GM04504 (cell line): ENCODE measurements around the gene RDH16.
"Not testable (repeated sequence)": the region's sequence is repeated elsewhere in the genome, so short reads cannot be mapped to it uniquely, and the experiment has no call there.

Experiments used
- DNase-seq: peaks from one replicate; pipeline ENCODE4 v3.0.0-alpha.2; 2012; ENCODE audit warnings: low read depth

RDH16 gene

GRCh38 chr12:56988207-56988739 is 30.9 kb upstream of the RDH16 start:
- DNase-seq, result no peak

GRCh38 chr12:56987551-56988053 is 30.2 kb upstream of the RDH16 start:
- DNase-seq, result peak; percentile 32

GRCh38 chr12:56987011-56987410 is 29.6 kb upstream of the RDH16 start:
- no peak for DNase-seq

DNA sequence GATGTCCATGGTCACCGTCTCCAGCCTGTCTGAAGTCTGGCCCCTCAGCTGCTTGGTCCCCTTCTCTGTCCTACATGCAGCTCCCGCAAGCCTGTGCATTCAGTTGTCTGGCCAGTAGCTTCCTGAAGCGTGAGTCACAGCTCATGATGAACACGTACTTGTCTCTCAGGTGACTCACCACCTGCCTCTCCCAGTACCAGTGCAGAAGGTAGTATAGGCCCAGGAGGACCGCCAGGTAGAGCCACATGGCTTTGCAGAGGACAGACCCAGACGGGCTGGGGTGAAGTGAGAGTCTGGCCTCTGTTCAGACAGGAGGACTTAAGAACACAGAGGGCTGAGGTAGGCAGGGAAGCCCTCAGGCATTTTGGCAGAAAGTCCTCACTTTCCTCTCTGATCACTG is 28.3 kb upstream of the RDH16 start:
- not testable (repeated sequence) for DNase-seq

- DNase-seq, result no peak
These were observed 26.0 kb upstream of the RDH16 start for GRCh38 chr12:56983386-56983785.

DNA sequence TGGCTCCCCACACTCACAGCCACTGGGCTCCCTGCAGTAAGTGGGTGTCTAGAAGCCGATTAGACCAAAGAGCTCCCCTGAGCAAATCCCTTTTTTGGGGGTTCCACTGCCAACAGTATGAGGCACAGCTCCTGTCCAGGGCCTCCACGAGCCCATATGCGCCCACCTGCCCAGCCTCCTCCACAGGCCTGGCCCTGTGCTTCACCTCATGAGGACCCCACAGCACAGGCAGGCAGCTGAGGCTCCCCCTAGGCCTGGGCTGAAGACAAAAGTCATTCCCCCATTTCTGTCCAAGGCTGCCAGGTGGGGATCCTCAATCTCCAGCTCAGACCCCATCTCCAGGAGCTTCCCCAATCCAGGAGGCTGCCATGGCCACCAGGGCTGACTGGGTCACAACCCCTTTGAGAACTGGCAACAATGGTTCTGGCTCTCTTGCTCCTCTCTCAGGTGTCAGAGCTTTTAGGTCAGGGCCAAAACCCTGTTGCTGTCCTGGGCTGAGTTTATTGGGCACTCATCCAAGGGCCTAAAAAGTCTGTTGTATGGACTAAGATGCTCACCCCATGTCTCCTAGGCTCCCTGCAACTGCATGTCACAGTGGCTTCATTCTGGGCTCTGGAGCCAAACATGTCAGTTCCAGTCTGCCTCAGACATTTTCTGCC is 25.3 kb upstream of the RDH16 start:
- DNase-seq, result not testable (repeated sequence)

GRCh38 chr12:56980941-56981530 is 23.6 kb upstream of the RDH16 start:
- no peak for DNase-seq

DNA sequence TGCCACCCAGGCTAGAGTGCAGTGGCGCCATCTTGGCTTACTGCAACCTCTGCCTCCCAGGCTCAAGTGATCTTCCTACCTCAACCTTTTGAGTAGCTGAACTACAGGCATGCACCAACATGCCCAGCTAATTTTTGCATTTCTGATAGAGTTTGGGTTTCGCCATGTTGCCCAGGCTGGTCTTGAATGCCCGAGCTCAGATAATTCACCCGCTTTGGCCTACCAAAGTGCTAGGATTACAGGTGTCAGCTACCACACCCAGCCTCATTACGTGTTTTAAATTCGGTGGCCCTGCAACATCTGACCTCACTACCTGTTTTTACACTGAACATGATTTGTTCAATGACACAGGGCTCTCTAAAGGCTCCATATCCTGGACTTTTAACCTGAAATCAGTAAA is 22.9 kb upstream of the RDH16 start:
- DNase-seq, result no peak

DNA sequence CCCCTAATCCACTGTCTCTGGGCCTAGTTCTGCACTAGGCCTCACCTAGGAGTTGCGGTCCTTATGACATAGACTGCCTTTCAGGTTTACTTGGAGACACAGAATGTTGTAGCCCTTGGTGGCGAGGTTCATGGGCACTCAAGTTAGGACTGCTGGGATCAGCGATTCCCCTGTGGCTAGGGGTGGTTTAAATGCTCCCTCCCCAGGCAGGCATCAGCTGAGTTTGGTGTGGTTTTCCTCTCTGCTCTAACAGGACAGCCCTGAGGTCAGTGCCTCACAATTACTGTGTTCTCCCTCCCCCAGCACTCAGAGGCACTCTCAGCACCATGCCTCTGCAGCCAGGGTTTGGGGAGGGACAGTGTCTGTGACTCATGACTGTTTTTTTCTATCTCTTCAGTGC is 22.2 kb upstream of the RDH16 start:
- no peak for DNase-seq

DNA sequence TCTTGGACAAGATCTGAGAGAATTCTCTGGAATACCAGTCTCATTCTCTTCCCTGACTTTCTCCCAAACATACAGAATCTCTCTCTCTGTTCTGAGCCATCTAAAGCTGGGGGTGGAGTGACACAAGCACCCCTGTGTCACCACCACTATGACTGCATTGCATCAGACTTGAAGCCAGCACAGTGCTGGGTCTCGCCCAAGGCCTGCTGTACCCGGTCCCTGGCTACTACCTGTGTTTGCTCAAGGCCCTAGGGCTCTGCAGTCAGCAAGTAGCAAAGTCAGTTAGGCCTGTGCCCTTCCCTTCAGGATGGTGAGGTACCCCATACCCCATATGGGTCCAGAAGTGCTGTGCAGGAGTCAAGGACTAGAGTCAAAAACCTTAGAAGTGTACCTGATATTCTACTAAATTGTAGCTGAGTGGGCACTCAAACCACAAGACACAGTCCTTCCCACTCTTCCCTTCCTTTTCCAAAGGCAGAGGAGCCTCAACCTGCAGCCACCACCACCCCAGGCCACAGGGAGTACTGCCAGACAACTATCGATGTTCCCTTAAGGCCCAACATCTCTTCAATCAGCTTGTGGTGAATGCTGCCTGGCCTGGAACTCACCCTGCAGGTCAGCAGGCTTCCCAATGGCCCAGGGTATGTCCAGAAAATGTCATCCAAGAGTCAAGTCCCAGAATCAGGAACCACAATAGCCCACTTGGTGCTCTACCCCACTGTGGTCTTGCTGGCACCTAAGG is 21.2 kb upstream of the RDH16 start:
- no peak for DNase-seq

- DNase-seq, result not testable (repeated sequence)
These were observed 20.0 kb upstream of the RDH16 start for GRCh38 chr12:56977361-56977760.

- not testable (repeated sequence) for DNase-seq
These were observed 16.8 kb upstream of the RDH16 start for GRCh38 chr12:56974224-56974623.

DNA sequence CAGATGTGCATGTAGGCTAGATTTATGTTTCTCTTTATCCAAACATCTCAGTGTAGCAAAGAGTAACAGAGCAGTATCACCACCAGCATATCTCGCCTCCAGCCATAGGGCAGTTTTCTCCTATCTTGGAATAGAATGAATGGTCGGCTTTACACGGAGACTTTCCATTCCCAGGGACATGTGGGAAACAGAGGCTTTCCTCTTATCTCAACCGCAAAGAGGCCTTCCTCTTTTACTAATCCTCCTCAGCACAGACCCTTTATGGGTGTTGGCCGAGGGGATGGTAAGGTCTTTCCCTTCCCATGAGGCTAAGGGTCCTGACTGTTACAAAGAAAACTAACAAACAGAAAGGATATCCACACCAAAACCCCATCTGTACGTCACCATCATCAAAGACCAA is 11.5 kb upstream of the RDH16 start:
- DNase-seq, result not testable (repeated sequence)

GRCh38 chr12:56965997-56966642 is 8.7 kb upstream of the RDH16 start:
- not testable (repeated sequence) for DNase-seq

GRCh38 chr12:56965124-56965523 is 7.7 kb upstream of the RDH16 start:
- DNase-seq, result not testable (repeated sequence)

DNA sequence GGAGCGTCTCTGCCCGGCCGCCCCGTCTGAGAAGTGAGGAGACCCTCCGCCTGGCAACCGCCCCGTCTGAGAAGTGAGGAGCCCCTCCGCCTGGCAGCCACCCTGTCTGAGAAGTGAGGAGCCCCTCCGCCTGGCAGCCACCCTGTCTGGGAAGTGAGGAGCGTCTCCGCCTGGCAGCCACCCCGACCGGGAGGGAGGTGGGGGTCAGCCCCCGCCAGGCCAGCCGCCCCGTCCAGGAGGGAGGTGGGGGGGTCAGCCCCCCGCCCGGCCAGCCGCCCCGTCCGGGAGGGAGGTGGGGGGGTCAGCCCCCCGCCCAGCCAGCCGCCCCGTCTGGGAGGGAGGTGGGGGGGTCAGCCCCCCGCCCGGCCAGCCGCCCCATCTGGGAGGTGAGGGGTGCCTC is 6.1 kb upstream of the RDH16 start:
- not testable (repeated sequence) for DNase-seq

DNA sequence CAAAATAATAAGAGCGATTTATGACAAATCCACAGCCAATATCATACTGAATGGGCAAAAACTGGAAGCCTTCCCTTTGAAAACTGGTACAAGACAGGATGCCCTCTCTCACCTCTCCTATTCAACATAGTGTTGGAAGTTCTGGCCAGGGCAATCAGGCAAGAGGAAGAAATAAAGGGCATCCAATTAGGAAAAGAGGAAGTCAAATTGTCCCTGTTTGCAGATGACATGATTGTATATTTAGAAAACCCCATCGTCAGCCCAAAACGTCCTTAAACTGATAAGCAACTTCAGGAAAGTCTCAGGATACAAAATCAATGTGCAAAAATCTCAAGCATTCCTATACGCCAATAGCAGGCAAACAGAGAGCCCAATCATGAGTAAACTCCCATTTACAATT is 4.8 kb upstream of the RDH16 start:
- not testable (repeated sequence) for DNase-seq

DNA sequence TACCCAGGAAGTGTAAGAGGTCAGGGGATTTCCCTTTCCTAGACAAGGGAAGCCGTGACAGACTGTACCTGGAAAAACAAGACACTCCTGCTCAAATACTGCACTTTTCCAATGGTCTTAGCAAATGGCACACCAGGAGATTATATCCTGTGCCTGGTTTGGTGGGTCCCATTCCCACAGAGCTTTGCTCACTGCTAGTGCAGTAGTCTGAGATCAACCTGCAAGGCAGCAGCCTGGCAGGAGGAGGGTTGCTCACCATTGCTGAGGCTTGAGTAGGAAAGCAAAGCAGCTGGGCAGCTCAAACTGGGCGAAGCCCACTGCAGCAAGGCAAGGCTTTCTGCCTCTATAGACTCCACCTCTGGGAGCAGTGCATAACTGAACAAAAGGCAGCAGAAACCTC is 1.0 kb upstream of the RDH16 start:
- no peak for DNase-seq

DNA sequence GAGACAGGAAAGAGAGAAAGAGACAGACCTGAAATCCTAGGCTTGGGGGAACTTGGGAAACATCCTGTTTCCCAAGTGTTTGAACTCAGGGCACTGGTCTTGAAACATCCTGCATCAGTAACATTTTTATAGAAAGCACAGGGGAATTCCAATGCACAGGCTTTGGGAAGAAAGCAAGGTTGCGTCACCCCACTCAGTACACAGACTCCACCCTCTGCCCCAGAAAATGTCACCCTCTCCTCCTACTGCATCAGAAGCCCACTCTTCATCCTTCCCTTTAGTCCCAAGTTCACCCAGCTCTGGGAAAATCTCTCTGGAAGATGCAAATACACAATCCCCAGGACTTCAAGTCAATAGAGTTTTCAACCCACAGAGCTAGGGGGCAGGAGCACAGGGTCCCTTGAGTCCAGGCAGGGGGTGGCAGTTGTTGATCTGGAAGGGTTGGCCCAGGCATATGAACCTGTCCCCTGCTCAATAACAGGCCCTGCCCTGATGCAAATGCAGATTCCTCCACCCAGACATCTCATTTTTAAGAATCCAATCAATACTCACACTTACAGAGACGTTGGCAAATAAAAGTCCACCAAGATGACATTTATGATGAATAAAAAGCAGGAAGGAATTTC is 1.7 kb downstream of the RDH16 start:
- DNase-seq, result no peak

- DNase-seq, result no peak
These were observed 2.5 kb downstream of the RDH16 start for GRCh38 chr12:56954958-56955355.

GRCh38 chr12:56954057-56954957 is 3.1 kb downstream of the RDH16 start:
- no peak for DNase-seq
